Measurements from ENCODE around the gene CYP2C8.

DNA sequence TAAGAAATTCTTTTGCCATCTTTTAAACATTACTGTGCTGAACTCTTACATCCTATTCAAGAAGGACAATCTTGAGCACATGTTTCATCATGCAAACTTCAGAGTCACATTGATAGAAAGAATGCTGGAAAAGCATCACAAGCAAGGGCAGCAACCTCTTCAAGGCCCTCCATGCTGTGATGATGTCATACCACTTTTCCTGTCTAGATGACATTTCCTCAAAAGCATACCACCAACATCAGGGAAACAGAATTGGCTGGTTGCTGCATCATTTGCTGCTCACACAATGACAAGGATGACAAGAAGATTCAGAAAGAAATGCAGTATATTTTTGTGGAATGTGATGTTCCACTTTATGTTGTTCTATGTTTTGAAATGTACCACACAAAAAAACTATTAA is 37.6 kb downstream of the CYP2C8 start:
- TF ChIP-seq, protein P1, sequence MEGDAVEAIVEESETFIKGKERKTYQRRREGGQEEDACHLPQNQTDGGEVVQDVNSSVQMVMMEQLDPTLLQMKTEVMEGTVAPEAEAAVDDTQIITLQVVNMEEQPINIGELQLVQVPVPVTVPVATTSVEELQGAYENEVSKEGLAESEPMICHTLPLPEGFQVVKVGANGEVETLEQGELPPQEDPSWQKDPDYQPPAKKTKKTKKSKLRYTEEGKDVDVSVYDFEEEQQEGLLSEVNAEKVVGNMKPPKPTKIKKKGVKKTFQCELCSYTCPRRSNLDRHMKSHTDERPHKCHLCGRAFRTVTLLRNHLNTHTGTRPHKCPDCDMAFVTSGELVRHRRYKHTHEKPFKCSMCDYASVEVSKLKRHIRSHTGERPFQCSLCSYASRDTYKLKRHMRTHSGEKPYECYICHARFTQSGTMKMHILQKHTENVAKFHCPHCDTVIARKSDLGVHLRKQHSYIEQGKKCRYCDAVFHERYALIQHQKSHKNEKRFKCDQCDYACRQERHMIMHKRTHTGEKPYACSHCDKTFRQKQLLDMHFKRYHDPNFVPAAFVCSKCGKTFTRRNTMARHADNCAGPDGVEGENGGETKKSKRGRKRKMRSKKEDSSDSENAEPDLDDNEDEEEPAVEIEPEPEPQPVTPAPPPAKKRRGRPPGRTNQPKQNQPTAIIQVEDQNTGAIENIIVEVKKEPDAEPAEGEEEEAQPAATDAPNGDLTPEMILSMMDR (IDR thresholded peaks at IDR 0.05; ENCODE audit: low read depth, low read length), result no peak
- TF ChIP-seq POLR2A (IDR thresholded peaks at IDR 0.05; ENCODE audit: extremely low read depth, insufficient read length), result no peak
